ENCODE results near the gene SH3PXD2A. TPM values are rescaled to one million over a fixed set of nuclear protein-coding genes. Genes with fewer than 3 reads are reported as not detected.

Gene SH3PXD2A
- total RNA-seq, 4 donors from 2014 or later: 12.1 to 68.5 (median 21.7) TPM

DNA sequence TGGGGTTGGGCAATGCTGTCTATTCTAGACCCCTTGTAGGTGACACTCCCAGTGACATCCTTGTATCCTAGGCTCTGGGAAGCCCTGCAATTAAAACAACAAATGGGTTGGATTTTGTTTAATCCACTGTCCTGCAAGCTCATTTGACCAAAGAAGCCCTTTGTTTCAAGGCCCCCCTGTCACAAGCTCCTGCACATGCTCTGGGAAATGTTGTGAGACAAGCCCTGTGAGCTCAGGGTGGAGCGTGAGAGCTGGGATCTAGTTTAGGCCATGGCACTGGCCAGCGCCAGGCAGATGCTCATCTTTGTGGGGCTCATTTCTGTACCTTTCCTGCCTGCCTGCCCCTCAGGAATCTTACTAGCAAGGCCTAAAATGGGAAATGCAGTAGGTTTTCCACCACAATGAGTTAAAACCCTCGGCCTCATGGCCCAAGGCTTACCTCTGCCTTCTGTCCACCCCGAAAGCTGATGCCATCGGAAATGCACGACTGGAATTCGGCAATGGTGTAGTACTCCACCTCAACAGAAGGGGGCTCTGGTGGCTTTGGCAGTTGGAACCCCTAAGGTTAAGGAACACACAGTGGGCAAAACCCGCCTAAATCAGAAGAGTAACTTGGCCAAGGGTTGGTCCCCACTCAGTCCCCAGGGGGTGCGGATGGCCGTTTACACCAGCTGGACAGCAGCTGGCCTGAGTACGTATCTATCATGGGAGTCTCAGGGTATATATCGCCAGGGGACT is 249.8 kb downstream of the SH3PXD2A start:
- DNase-seq: peak in 2 of 3 donors; percentile 24 to 78
- Histone ChIP-seq H3K27me3 (no peaks in the 10 kb centered on the region), H3K4me1 (peaks cover 0 to 5% (median 0%) of the 10 kb centered on the region in 4 donors), H3K9me3 (no peaks in the 10 kb centered on the region), H3K36me3 (peaks cover 0 to 28% (median 0%) of the 10 kb centered on the region in 3 donors), H3K27ac (peak overlapping the region in 1 of 4 donors; percentile 2), H3K4me3 (no peak overlapping the region)
- TF ChIP-seq, protein P1, sequence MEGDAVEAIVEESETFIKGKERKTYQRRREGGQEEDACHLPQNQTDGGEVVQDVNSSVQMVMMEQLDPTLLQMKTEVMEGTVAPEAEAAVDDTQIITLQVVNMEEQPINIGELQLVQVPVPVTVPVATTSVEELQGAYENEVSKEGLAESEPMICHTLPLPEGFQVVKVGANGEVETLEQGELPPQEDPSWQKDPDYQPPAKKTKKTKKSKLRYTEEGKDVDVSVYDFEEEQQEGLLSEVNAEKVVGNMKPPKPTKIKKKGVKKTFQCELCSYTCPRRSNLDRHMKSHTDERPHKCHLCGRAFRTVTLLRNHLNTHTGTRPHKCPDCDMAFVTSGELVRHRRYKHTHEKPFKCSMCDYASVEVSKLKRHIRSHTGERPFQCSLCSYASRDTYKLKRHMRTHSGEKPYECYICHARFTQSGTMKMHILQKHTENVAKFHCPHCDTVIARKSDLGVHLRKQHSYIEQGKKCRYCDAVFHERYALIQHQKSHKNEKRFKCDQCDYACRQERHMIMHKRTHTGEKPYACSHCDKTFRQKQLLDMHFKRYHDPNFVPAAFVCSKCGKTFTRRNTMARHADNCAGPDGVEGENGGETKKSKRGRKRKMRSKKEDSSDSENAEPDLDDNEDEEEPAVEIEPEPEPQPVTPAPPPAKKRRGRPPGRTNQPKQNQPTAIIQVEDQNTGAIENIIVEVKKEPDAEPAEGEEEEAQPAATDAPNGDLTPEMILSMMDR (IDR thresholded peaks at IDR 0.05): peak; percentile 35 to 77 (median 63)
- TF ChIP-seq POLR2A (IDR thresholded peaks at IDR 0.05): no peak

DNA sequence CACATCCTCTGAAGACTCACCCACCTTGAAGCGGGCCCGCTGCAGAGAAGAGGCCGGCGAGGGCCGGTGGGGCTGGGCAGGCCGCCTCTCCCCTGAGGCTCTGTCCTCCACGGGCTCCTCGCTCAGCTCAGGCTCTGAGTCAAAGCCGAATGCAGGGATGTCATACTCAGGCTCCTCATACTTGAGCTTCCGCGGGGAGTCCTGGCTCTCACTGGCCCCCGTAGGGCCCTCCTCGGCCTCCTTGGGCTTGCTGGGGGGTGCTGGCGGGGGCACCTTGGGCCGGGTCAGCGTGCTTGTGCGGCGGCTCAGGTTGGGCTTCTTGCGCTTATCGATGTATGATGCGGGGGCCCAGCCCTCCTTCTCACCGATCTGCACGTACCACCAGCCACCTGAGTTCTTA is 252.0 kb downstream of the SH3PXD2A start:
- Histone ChIP-seq H3K9me3 (no peaks in the 10 kb centered on the region), H3K4me1 (peaks cover 0 to 9% (median 0%) of the 10 kb centered on the region in 4 donors), H3K27ac (no peak overlapping the region), H3K4me3 (no peak overlapping the region), H3K27me3 (no peaks in the 10 kb centered on the region), H3K36me3 (peaks cover 0 to 17% (median 0%) of the 10 kb centered on the region in 3 donors)
- no peak for TF ChIP-seq POLR2A (IDR thresholded peaks at IDR 0.05)
- TF ChIP-seq, protein P1 (IDR thresholded peaks at IDR 0.05): no peak
- DNase-seq: no peak

DNA sequence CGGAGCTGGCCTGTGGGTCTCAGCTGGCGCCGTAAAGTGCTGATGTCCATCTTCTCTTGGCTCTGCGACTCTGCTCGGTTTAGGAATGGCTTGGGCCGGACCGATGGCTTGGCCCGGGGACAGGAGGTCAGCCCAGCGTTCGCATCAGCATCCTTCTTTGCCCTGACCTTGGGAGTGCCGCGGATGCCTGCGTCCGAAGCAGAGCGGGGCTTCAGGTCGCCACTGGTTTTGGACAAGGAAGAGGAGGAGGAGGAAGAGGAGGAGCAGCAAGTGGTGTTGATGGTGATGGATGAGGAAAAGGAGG is 252.6 kb downstream of the SH3PXD2A start:
- DNase-seq: no peak
- peaks cover 0 to 9% (median 0%) of the 10 kb centered on the region in 4 donors for H3K4me1 ChIP-seq
- no peak for TF ChIP-seq POLR2A (IDR thresholded peaks at IDR 0.05)
- TF ChIP-seq, protein P1 (IDR thresholded peaks at IDR 0.05): no peak
- no peak overlapping the region for H3K27ac ChIP-seq
- peaks cover 0 to 17% (median 0%) of the 10 kb centered on the region in 3 donors for H3K36me3 ChIP-seq
- H3K27me3 ChIP-seq: no peaks in the 10 kb centered on the region
- H3K4me3 ChIP-seq: no peak overlapping the region
- H3K9me3 ChIP-seq: no peaks in the 10 kb centered on the region

DNA sequence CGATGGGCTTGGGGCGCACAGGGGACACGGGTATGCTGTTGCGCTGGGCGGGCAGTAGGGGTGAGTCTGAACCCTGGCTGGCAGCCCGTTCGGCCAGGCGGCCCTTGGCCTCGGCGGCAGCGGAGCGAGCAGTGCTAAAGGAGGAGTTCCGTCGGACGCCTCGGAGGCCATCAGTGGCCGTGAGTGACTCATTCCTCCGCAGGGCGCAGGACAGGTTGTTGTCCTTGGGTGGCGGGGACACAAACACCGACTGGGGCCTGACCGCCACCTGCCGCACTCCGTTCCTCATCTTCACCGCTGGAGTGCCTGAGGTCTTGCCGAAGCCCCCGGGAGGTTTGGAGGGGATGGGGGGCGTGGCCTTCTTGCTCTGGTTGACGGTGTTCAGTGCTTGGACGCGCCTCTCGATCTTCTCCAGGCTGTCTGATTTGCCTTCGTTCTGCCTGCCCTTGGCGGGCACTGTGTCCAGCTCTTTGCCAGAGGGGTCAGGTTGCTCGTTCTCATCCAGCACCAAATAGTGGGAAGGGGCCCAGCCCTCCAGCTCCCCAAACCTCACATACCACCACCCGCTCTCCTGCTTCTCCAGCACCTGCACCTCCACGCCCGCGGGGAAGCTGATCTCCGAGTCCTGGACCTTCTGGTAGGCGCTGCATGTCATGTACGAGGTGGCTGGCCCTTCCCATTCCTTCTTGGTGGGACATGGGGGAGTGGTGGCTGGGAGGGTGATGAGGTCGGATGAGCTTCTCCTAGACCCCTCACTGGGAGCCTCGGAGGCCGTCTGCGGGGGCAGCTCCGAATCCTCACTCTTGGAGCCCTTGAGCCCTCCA is 253.1 kb downstream of the SH3PXD2A start:
- TF ChIP-seq, protein P1 (IDR thresholded peaks at IDR 0.05): no peak
- TF ChIP-seq POLR2A (IDR thresholded peaks at IDR 0.05): no peak
- no peaks in the 10 kb centered on the region for H3K27me3 ChIP-seq
- H3K4me1 ChIP-seq: peaks cover 0 to 9% (median 0%) of the 10 kb centered on the region in 4 donors
- H3K27ac ChIP-seq: no peak overlapping the region
- no peaks in the 10 kb centered on the region for H3K9me3 ChIP-seq
- H3K4me3 ChIP-seq: no peak overlapping the region
- peaks cover 0 to 17% (median 0%) of the 10 kb centered on the region in 3 donors for H3K36me3 ChIP-seq
- DNase-seq: no peak

DNA sequence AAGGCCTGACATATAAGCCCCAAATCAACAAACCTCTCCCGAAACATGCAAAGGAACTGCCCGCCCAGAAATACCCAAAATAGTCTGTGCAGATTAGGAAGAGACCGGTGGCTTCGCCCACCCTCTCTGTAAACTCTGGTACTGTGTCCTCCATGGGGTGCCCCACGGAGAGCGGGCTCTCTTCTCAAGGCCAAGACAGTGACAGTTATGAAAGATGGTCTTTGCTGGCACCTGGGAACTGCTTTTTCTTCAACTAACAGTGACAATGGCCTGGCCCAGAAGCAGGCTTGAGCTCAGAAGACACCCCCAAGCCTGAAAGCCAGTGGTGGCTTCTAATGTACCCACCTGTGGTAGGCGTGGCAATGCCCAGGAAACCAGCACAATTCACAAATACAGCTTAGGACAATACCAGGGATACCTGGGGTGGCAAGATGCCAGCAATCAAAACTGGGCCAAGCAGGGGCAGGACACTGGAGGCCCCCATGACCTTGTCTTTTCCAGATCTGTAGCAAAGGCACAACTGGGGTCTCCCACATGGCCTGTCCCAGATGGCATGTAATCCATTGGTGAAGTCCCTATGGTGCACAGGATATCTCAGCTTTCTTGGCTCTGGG is 254.3 kb downstream of the SH3PXD2A start:
- Histone ChIP-seq H3K36me3 (peaks cover 0 to 17% (median 0%) of the 10 kb centered on the region in 3 donors), H3K4me1 (peaks cover 0 to 9% (median 0%) of the 10 kb centered on the region in 4 donors), H3K4me3 (no peak overlapping the region), H3K9me3 (no peaks in the 10 kb centered on the region), H3K27ac (peak overlapping the region in 2 of 4 donors; percentile 50 to 57), H3K27me3 (no peaks in the 10 kb centered on the region)
- DNase-seq: no peak
- TF ChIP-seq POLR2A (IDR thresholded peaks at IDR 0.05): no peak
- TF ChIP-seq, protein P1 (IDR thresholded peaks at IDR 0.05): no peak

Measured in Peyer's patch (tissue), 4 donors.